Pancreas (tissue), 10 donors: ENCODE measurements around the gene CYTH4. TPM values are rescaled to one million over a fixed set of nuclear protein-coding genes. Genes with fewer than 3 reads are reported as not detected.
A peak's percentile ranks its signal among the peaks of the same experiment; 100 is the strongest.

Source experiments
- ATAC-seq, 4 donors: fragments of 200-7000 bp; cut with Tn5 transposase; one replicate each; pipeline versions ENCODE4 v1.8.0 to v1.9.1; 2020; ENCODE audit warnings: mild to moderate bottlenecking in 4 of 4, moderate library complexity in 4 of 4
- DNase-seq, 6 donors: peaks; one replicate each; pipeline ENCODE4 v3.0.0-alpha.2; 2020
- FAIRE-seq: peaks from 2 replicates; lab custom pipeline; 2012; peaks lifted over from hg19 to GRCh38; lab: Jason Lieb, UNC
- H3K27ac ChIP-seq, 4 donors: fragments of 200-600 bp; sonication (generic); 1 replicate in 3 of 4; 2 replicates in 1 of 4; pipeline versions ENCODE4 v1.5.0 to v1.8.0; 2020
- H3K27me3 ChIP-seq, 4 donors: fragments of 200-600 bp; one replicate each; pipeline ENCODE4 v1.8.0; 2021
- H3K36me3 ChIP-seq, 3 donors: fragments of 200-600 bp; sonication (generic) in 1 of 3; one replicate each; pipeline versions ENCODE4 v1.5.0 to v1.8.0; 2020 to 2021
- H3K4me1 ChIP-seq, 3 donors: fragments of 200-600 bp; one replicate each; pipeline ENCODE4 v1.8.0; 2021
- H3K4me3 ChIP-seq, 4 donors: fragments of 200-600 bp; sonication (generic) in 2 of 4; one replicate each; pipeline versions ENCODE4 v1.5.0 to v1.8.0; 2020 to 2021
- H3K9me3 ChIP-seq, 4 donors: fragments of 200-600 bp; one replicate each; pipeline ENCODE4 v1.8.0; 2021
- WGBS, 2 donors: extraction: QIAGEN DNeasy Blood & Tissue Kit; methylation state at CpG; one replicate each; pipeline ENCODE4 v1.1.7; 2013; 5-methylcytosine and 5-hydroxymethylcytosine counted together
- intact Hi-C, 3 donors: fragments of 100-400 bp; cut with DNase I; formaldehyde crosslinking; loops; one replicate each; pipeline versions ENCODE4 v1.11.1 to v1.14.2; 2022
- polyA plus RNA-seq, 2 donors: library from polyadenylated mRNA; stranded (reverse); fragments of 200-250 nt; gene quantifications; one replicate each; pipeline ENCODE4 v1.2.3, GENCODE V29; 2013
- total RNA-seq, 6 donors: library from RNA; stranded (reverse); fragmentation: NEBNext Ultra II Directional in 4 of 6; extraction: Animal tissue kit (Norgen Biotek cat#: 25700) in 4 of 6; gene quantifications; one replicate each; pipeline versions ENCODE4 v1.2.1 to v1.2.4, GENCODE V29; 2021 to 2023
- TF ChIP-seq, protein P1 (sequence below), 4 donors: fragments of 200-600 bp; sonication (generic) in 3 of 4; IDR thresholded peaks; one replicate each; pipeline versions ENCODE4 v1.5.0 to v1.8.0; 2021; ENCODE audit warnings: antibody characterized with exemption in 4 of 4
- donor health status: healthy with polysubstance abuse.
- donor health status: DM: no; HTN: no; CAD: no; lungs with moderate emphysema.
- donor health status: DM: no; HTN: no; CAD: no.
- donor health status: control.
- donor health status: control.
- donor health status: Bipolar disorder and iron deficiency.
- donor health status: DM: yes; HTN: yes; CAD: no.
- donor health status: DM: no; HTN: no; CAD: no.
- donor health status: DM: no; HTN: no; CAD: no.
- donor health status: DM: yes; HTN: yes; CAD: no.

Gene CYTH4
- total and polyA plus RNA-seq, 8 donors: 0.79 to 12.0 (median 2.8) TPM

- Histone ChIP-seq H3K4me1 (no peaks in the 10 kb centered on the region), H3K36me3 (no peaks in the 10 kb centered on the region), H3K27me3 (no peaks in the 10 kb centered on the region), H3K27ac (no peak overlapping the region), H3K4me3 (no peak overlapping the region), H3K9me3 (no peaks in the 10 kb centered on the region)
- DNase-seq (no peak), ATAC-seq (no peak), FAIRE-seq (no peak)
- intact Hi-C loops: loop anchor here in 1 of 3 donors (10.0 kb wide), 1 partner anchor 141 kb away; no protein-coding TSS in a partner anchor
- TF ChIP-seq, protein P1, sequence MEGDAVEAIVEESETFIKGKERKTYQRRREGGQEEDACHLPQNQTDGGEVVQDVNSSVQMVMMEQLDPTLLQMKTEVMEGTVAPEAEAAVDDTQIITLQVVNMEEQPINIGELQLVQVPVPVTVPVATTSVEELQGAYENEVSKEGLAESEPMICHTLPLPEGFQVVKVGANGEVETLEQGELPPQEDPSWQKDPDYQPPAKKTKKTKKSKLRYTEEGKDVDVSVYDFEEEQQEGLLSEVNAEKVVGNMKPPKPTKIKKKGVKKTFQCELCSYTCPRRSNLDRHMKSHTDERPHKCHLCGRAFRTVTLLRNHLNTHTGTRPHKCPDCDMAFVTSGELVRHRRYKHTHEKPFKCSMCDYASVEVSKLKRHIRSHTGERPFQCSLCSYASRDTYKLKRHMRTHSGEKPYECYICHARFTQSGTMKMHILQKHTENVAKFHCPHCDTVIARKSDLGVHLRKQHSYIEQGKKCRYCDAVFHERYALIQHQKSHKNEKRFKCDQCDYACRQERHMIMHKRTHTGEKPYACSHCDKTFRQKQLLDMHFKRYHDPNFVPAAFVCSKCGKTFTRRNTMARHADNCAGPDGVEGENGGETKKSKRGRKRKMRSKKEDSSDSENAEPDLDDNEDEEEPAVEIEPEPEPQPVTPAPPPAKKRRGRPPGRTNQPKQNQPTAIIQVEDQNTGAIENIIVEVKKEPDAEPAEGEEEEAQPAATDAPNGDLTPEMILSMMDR (IDR thresholded peaks at IDR 0.05): no peak
- WGBS, 2 donors: 51 to 55% methylated on average over 25 of the region's 25 CpGs
Observed at GRCh38 chr22:37313376-37314314, 31.3 kb downstream of the CYTH4 start.

GRCh38 chr22:37314315-37315074 lies 32.2 kb downstream of the CYTH4 start:
- no peaks in the 10 kb centered on the region for H3K4me1 ChIP-seq
- ATAC-seq (no peak), DNase-seq (peak in 1 of 6 donors; percentile 42), FAIRE-seq (no peak)
- H3K27ac ChIP-seq: no peak overlapping the region
- no peak overlapping the region for H3K4me3 ChIP-seq
- no peaks in the 10 kb centered on the region for H3K27me3 ChIP-seq
- no peaks in the 10 kb centered on the region for H3K9me3 ChIP-seq
- TF ChIP-seq, protein P1 (IDR thresholded peaks at IDR 0.05): no peak
- 46 to 59% methylated on average over 16 of the region's 16 CpGs for WGBS, 2 donors
- intact Hi-C loops: loop anchor here in 2 of 3 donors (5.0 to 10.0 kb wide), 2 partner anchors 113 to 140 kb away; partner anchors contain the start of gene ELFN2 (in 1 of the 2)
- no peaks in the 10 kb centered on the region for H3K36me3 ChIP-seq

DNA sequence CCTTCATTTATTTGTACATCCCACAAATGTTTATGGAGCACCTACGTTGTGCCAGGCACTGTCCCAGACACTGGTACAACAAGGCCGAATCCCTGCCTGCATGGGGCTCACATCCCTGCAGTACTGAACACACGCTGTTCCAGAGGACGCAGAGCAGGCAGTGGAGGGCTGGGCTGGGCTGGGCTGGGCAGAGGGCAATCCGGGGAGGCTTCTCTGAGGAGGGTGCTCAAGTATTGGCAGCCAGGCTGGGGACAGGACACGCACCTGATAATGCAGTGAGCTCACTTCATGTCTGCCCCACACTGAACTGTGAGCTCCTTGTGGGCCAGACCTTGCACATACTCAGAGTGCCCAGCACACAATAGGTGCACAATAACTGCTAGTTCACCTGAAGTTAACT lies 34.1 kb downstream of the CYTH4 start:
- no peak for DNase-seq
- Histone ChIP-seq H3K27me3 (no peaks in the 10 kb centered on the region), H3K9me3 (no peaks in the 10 kb centered on the region), H3K27ac (no peak overlapping the region), H3K4me3 (no peak overlapping the region), H3K4me1 (no peaks in the 10 kb centered on the region), H3K36me3 (no peaks in the 10 kb centered on the region)
- 49 to 54% methylated on average over 6 of the region's 6 CpGs for WGBS, 2 donors
- no peak for FAIRE-seq
- peak in 1 of 4 donors; percentile 3 for ATAC-seq
- TF ChIP-seq, protein P1 (IDR thresholded peaks at IDR 0.05): no peak
- intact Hi-C loops: loop anchor here (2.0 to 10.0 kb wide), 3 partner anchors 111 to 140 kb away; partner anchors contain the start of gene ELFN2 (in 1 of the 3)

DNA sequence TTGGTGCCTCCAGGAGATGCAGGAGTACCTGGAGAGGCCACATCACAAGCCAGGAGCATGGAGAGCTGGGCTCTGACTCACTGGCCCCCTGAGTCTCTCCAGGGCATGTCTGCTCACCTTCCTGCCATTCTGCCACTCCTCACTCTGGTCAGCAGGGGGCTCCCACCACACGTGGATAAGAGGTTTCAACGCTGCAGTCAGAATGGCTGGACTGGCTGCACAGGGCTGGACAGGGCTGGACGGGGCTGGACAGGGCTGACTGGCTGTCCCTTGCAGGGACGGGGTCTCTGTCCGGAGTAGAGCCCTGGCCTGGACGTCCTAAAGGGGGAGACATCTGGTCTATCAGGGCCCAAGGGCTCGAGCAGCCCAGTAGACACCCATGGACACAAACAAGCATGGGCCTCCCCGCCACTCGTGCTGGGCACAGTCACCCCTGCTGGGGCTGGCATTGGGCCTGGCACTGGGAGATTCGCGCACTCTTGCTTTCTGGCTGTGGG lies 34.6 kb downstream of the CYTH4 start:
- H3K36me3 ChIP-seq: no peaks in the 10 kb centered on the region
- TF ChIP-seq, protein P1 (IDR thresholded peaks at IDR 0.05): peak; percentile 58 to 81 (median 74)
- no peaks in the 10 kb centered on the region for H3K9me3 ChIP-seq
- no peak overlapping the region for H3K4me3 ChIP-seq
- H3K4me1 ChIP-seq: no peaks in the 10 kb centered on the region
- intact Hi-C loops: loop anchor here (2.0 to 10.0 kb wide), 3 partner anchors 110 to 140 kb away; partner anchors contain the start of gene ELFN2 (in 1 of the 3)
- no peak overlapping the region for H3K27ac ChIP-seq
- H3K27me3 ChIP-seq: no peaks in the 10 kb centered on the region
- peak; percentile 65 to 88 (median 78) for DNase-seq
- 21 to 27% methylated on average over 11 of the region's 11 CpGs for WGBS, 2 donors
- peak; percentile 92 to 97 (median 94) for ATAC-seq
- FAIRE-seq: no peak
